H1 (cell line): ENCODE results near the gene PLPPR3.

Experiments
- BCL11A ChIP-seq, 2 experiments: IDR thresholded peaks; one replicate each; pipeline ENCODE4 v1.6.1; 2011; ENCODE audit warnings: low read depth in 2 of 2, low read length in 2 of 2, mild to moderate bottlenecking in 2 of 2
- CREB1 ChIP-seq: IDR thresholded peaks from 2 replicates; pipeline ENCODE4 v1.6.1; 2012; ENCODE audit warnings: inconsistent platforms
- EP300 ChIP-seq, 2 experiments: IDR thresholded peaks; 1 replicate in 1 of 2; 2 replicates in 1 of 2; pipeline ENCODE4 v1.6.1; 2011 to 2012; ENCODE audit warnings: low read depth in 2 of 2, low read length in 2 of 2, mild to moderate bottlenecking in 2 of 2, borderline replicate concordance in 1 of 2, inconsistent platforms in 1 of 2, moderate library complexity in 1 of 2
- POLR2AphosphoS5 ChIP-seq: IDR thresholded peaks from 2 replicates; pipeline ENCODE4 v1.6.1; 2011; ENCODE audit warnings: low read depth, low read length
- SIX5 ChIP-seq: IDR thresholded peaks from 2 replicates; pipeline ENCODE4 v1.6.1; 2011; ENCODE audit warnings: mild to moderate bottlenecking, low read depth, low read length
- SP1 ChIP-seq: IDR thresholded peaks from 2 replicates; pipeline ENCODE4 v1.6.1; 2011; ENCODE audit warnings: low read depth, low read length
- TF ChIP-seq, protein P1 (sequence below), 3 experiments: IDR thresholded peaks; 1 replicate in 2 of 3; 2 replicates in 1 of 3; pipeline versions ENCODE4 v1.5.1 to v1.6.1; 2011; ENCODE audit warnings: low read length in 3 of 3, mild to moderate bottlenecking in 3 of 3, inconsistent platforms in 2 of 3, low read depth in 1 of 3, moderate library complexity in 1 of 3; ENCODE audit not compliant: insufficient read depth in 1 of 3; ENCODE audit errors: control extremely low read depth in 1 of 3

DNA sequence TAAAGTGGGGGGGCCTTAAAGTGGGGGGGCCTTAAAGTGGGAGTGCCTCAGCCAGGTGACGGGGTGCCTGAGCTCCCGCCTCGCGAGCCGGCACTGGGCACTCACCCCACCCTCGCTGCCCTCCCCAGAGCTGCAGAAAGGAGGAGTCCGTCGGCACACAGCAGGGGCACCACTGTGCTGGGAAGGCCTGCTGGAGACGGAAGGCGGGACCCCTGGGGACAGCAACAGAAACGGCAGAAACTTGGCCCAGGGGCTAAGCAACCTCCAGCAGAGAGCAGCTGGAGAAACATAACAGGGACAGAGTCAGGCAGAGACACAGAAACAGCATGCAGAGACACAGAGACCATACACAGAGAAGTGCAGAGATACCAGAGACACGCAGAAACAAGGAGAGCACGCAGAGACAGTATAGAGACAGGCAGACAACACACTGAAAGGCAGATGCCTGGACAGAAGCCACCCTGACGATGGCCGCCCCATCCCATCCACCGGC lies 45.6 kb upstream of the PLPPR3 start:
- TF ChIP-seq EP300 (IDR thresholded peaks at IDR 0.05; ENCODE audit: borderline replicate concordance in 1 of 2, low read depth in 2 of 2, low read length in 2 of 2), result no peak
- TF ChIP-seq CREB1, result no peak
- TF ChIP-seq BCL11A (IDR thresholded peaks at IDR 0.05; ENCODE audit: low read depth in 2 of 2, low read length in 2 of 2), result no peak
- TF ChIP-seq, protein P1, sequence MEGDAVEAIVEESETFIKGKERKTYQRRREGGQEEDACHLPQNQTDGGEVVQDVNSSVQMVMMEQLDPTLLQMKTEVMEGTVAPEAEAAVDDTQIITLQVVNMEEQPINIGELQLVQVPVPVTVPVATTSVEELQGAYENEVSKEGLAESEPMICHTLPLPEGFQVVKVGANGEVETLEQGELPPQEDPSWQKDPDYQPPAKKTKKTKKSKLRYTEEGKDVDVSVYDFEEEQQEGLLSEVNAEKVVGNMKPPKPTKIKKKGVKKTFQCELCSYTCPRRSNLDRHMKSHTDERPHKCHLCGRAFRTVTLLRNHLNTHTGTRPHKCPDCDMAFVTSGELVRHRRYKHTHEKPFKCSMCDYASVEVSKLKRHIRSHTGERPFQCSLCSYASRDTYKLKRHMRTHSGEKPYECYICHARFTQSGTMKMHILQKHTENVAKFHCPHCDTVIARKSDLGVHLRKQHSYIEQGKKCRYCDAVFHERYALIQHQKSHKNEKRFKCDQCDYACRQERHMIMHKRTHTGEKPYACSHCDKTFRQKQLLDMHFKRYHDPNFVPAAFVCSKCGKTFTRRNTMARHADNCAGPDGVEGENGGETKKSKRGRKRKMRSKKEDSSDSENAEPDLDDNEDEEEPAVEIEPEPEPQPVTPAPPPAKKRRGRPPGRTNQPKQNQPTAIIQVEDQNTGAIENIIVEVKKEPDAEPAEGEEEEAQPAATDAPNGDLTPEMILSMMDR (IDR thresholded peaks at IDR 0.05; ENCODE audit: control extremely low read depth in 1 of 3, insufficient read depth in 1 of 3, low read depth in 1 of 3, low read length in 3 of 3), result no peak
- no peak for TF ChIP-seq SP1
- no peak for TF ChIP-seq POLR2AphosphoS5
- no peak for TF ChIP-seq SIX5
